Upper lobe of left lung (tissue), 4 donors: ENCODE data around the gene STMP1.

ENCODE experiments used
- CTCF ChIP-seq, 6 experiments: fragments of 450-650 bp in 4 of 6; fragments of 200-600 bp in 2 of 6; sonication (generic) in 2 of 6; IDR thresholded peaks; one replicate each; pipeline ENCODE4 v1.5.1; 2016 to 2019; ENCODE audit warnings: antibody characterized with exemption in 6 of 6
- POLR2A ChIP-seq, 4 donors: fragments of 450-650 bp; IDR thresholded peaks; one replicate each; pipeline ENCODE4 v1.5.1; 2016 to 2017; ENCODE audit warnings: antibody characterized with exemption in 4 of 4, mild to moderate bottlenecking in 2 of 4
- POLR2AphosphoS5 ChIP-seq, 2 donors: sonication (generic); formaldehyde crosslinking; IDR thresholded peaks; one replicate each; pipeline ENCODE4 v1.5.1; 2017; ENCODE audit warnings: antibody characterized with exemption in 2 of 2

GRCh38 chr7:135690566-135690965 is 28.3 kb downstream of the STMP1 start:
- no peak for TF ChIP-seq POLR2A (IDR thresholded peaks at IDR 0.05)
- no peak for TF ChIP-seq CTCF (IDR thresholded peaks at IDR 0.05)
- no peak for TF ChIP-seq POLR2AphosphoS5 (IDR thresholded peaks at IDR 0.05)
